Measurements from ENCODE around the gene KIR2DL3.
"Not testable (repeated sequence)": the region's sequence is repeated elsewhere in the genome, so short reads cannot be mapped to it uniquely, and the experiment has no call there.

The KIR2DL3 gene

GRCh38 chr19:54704928-54705327 is 33.4 kb upstream of the KIR2DL3 start:
- Histone ChIP-seq H3K36me3 (no peaks in the 10 kb centered on the region), H3K27me3 (ENCODE audit: insufficient read depth, low read depth, severe bottlenecking) (peaks cover 65% of the 10 kb centered on the region), H3K27ac (no peak overlapping the region), H3K9me3 (ENCODE audit: severe bottlenecking) (peaks cover 3% of the 10 kb centered on the region), H3K4me3 (ENCODE audit: low read depth, low read length) (no peak overlapping the region)
- no peak for TF ChIP-seq CTCF (IDR thresholded peaks at IDR 0.05; ENCODE audit: low read depth, low read length)
- DNase-seq: no peak

DNA sequence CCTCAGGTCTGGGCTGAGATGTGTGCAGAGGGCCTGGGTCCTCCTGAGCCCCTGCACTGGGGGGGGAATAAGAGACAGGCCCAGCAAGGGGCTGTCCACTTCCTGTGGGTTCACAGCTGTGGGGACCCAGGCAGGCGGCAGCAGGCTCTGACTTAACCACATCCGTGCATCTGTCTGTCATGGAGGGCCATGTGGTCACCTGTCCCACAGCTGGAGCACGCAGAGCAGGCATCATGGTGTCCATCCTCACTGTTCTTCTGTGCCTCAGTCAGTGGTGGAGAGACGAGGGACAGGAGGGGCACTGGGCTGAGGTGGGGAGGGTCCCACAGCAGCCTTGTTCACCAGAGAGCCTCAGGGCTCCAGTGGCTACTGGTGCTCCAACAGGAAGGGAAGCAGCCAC is 30.4 kb upstream of the KIR2DL3 start:
- no peak for DNase-seq
- no peak overlapping the region for H3K4me3 ChIP-seq (ENCODE audit: low read depth, low read length)
- TF ChIP-seq CTCF (IDR thresholded peaks at IDR 0.05; ENCODE audit: low read depth, low read length): no peak
- no peak overlapping the region for H3K27ac ChIP-seq
- H3K9me3 ChIP-seq (ENCODE audit: severe bottlenecking): peaks cover 3% of the 10 kb centered on the region
- no peaks in the 10 kb centered on the region for H3K36me3 ChIP-seq
- H3K27me3 ChIP-seq (ENCODE audit: insufficient read depth, low read depth, severe bottlenecking): peaks cover 48% of the 10 kb centered on the region

DNA sequence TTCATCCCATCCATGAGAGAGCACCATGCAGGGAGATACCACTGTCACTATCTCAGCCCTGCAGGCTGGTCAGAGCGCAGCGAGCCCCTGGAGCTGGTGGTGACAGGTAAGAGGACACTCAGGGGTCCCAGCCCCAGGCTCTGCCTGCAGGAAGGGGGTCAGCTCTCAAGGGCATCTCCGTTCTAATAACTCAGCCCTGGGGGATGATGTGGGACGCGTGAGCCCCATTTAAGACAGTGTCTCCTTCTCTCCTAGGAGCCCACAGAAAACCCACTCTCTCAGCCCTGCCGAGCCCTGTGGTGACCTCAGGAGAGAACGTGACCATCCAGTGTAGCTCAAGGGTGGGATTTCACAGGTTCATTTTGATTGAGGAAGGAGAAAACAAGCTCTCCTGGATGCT is 29.5 kb upstream of the KIR2DL3 start:
- peaks cover 47% of the 10 kb centered on the region for H3K27me3 ChIP-seq (ENCODE audit: insufficient read depth, low read depth, severe bottlenecking)
- TF ChIP-seq CTCF (IDR thresholded peaks at IDR 0.05; ENCODE audit: low read depth, low read length): no peak
- peaks cover 3% of the 10 kb centered on the region for H3K9me3 ChIP-seq (ENCODE audit: severe bottlenecking)
- DNase-seq: no peak
- no peak overlapping the region for H3K27ac ChIP-seq
- H3K36me3 ChIP-seq: no peaks in the 10 kb centered on the region
- H3K4me3 ChIP-seq (ENCODE audit: low read depth, low read length): no peak overlapping the region

DNA sequence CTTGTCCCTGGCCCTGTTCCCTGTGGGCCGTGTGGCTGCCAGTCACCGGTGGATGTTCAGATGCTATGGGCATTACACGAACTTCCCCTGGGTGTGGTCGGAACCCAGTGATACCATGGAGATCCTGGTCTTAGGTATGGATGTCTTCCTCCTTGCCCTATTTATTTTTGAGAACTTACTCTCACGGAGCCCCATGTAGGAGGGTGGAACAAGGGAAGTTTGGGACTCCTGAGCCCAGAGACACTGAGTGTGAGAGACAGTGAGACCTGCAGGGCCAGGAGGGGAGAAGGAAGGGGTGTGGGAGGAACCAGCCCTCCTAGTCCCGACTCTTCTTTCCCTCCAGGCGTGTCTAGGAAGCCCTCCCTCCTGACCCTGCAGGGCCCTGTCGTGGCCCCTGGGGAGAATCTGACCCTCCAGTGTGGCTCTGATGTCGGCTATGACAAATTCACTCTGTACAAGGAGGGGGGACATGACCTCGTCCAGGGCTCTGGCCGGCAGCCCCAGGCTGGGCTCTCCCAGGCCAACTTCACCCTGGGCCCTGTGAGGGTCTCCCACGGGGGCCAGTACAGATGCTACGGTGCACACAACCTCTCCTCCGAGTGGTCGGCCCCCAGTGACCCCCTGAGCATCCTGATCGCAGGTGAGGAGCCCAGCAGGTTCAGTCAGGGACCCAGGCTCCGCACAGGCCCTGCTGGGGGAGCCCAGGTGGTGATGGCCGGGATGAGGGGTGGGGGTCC is 28.9 kb upstream of the KIR2DL3 start:
- Histone ChIP-seq H3K4me3 (ENCODE audit: low read depth, low read length) (no peak overlapping the region), H3K36me3 (no peaks in the 10 kb centered on the region), H3K9me3 (ENCODE audit: severe bottlenecking) (no peaks in the 10 kb centered on the region), H3K27ac (no peak overlapping the region), H3K27me3 (ENCODE audit: insufficient read depth, low read depth, severe bottlenecking) (peaks cover 50% of the 10 kb centered on the region)
- no peak for TF ChIP-seq CTCF (IDR thresholded peaks at IDR 0.05; ENCODE audit: low read depth, low read length)
- no peak for DNase-seq

DNA sequence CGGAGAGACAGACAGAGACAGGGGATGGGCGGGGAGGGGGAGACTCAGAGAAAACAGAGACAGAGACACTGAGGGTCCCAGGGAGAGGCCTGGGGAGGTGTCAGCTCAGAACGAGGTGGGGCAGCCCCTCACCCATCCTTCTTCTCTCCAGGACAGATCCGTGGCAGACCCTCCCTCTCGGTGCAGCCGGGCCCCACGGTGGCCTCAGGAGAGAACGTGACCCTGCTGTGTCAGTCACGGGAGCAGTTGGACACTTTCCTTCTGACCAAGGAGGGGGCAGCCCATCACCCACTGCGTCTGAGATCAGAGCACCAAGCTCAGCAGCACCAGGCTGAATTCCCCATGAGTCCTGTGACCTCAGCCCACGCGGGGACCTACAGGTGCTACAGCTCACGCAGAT is 28.4 kb upstream of the KIR2DL3 start:
- not testable (repeated sequence) for H3K36me3 ChIP-seq; H3K9me3 ChIP-seq (ENCODE audit: severe bottlenecking); DNase-seq; H3K4me3 ChIP-seq (ENCODE audit: low read depth, low read length); H3K27ac ChIP-seq
- H3K27me3 ChIP-seq (ENCODE audit: insufficient read depth, low read depth, severe bottlenecking): peaks cover 50% of the 10 kb centered on the region

- TF ChIP-seq CTCF (IDR thresholded peaks at IDR 0.05; ENCODE audit: low read depth, low read length): no peak
- Histone ChIP-seq H3K27ac (no peak within 1 kb of the TSS), H3K36me3 (no peaks in the 10 kb centered on the region), H3K27me3 (ENCODE audit: insufficient read depth, low read depth, severe bottlenecking) (peaks cover 29% of the 10 kb centered on the region), H3K9me3 (ENCODE audit: severe bottlenecking) (peaks cover 3% of the 10 kb centered on the region), H3K4me3 (ENCODE audit: low read depth, low read length) (no peak within 1 kb of the TSS)
- DNase-seq: no peak
Measured at GRCh38 chr19:54724142-54724541, 14.2 kb upstream of the KIR2DL3 start, which contains the start of gene KIR3DL3. Gene KIR3DL3 (plus strand): TSS chr19:54724442. CDS start chr19:54724497, 55 bp downstream.
